ENCODE data around the gene HEBP1.

GRCh38 chr12:13008741-13009380 lies 8.8 kb upstream of the HEBP1 start:
- TF ChIP-seq, protein P1, sequence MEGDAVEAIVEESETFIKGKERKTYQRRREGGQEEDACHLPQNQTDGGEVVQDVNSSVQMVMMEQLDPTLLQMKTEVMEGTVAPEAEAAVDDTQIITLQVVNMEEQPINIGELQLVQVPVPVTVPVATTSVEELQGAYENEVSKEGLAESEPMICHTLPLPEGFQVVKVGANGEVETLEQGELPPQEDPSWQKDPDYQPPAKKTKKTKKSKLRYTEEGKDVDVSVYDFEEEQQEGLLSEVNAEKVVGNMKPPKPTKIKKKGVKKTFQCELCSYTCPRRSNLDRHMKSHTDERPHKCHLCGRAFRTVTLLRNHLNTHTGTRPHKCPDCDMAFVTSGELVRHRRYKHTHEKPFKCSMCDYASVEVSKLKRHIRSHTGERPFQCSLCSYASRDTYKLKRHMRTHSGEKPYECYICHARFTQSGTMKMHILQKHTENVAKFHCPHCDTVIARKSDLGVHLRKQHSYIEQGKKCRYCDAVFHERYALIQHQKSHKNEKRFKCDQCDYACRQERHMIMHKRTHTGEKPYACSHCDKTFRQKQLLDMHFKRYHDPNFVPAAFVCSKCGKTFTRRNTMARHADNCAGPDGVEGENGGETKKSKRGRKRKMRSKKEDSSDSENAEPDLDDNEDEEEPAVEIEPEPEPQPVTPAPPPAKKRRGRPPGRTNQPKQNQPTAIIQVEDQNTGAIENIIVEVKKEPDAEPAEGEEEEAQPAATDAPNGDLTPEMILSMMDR (IDR thresholded peaks at IDR 0.05): no peak
- no peak for TF ChIP-seq POLR2A (IDR thresholded peaks at IDR 0.05)

Data from Peyer's patch (tissue), 4 donors.